Measurements from ENCODE around the gene KLF16. TPM values are rescaled to one million over a fixed set of nuclear protein-coding genes. Genes with fewer than 3 reads are reported as not detected.

The KLF16 gene
- total and polyA plus RNA-seq, 9 of the 15 experiments (the other 6 are each of a cell fraction or from before 2014, with no cell fraction given): 0.04 to 60.4 (median 6.8) TPM

- no peak for TF ChIP-seq ZNF407 (IDR thresholded peaks at IDR 0.05; ENCODE audit: low read depth)
- TF ChIP-seq ETS2 (tag; IDR thresholded peaks at IDR 0.05; ENCODE audit: borderline replicate concordance, poor library complexity, severe bottlenecking): no peak
- no peak for TF ChIP-seq CBX5 (IDR thresholded peaks at IDR 0.05; ENCODE audit: borderline replicate concordance, low read depth)
- no peak for TF ChIP-seq FOXA1 (IDR thresholded peaks at IDR 0.05; ENCODE audit: borderline replicate concordance)
- no peak for TF ChIP-seq ZKSCAN3 (CRISPR knock-in tag; IDR thresholded peaks at IDR 0.05)
- peak; percentile 43 for TF ChIP-seq SMARCE1 (IDR thresholded peaks at IDR 0.05)
- no peak for TF ChIP-seq ZFP91 (CRISPR knock-in tag; IDR thresholded peaks at IDR 0.05)
- TF ChIP-seq CREB5 (CRISPR knock-in tag; IDR thresholded peaks at IDR 0.05): no peak
- no peak for TF ChIP-seq ZFP36 (IDR thresholded peaks at IDR 0.05; ENCODE audit: low read depth, low read length, partially characterized antibody)
- TF ChIP-seq SAFB2 (IDR thresholded peaks at IDR 0.05; ENCODE audit: borderline replicate concordance, low read depth, low read length, severe bottlenecking): no peak
- no peak for TF ChIP-seq ZNF311 (CRISPR knock-in tag; IDR thresholded peaks at IDR 0.05)
- no peak for TF ChIP-seq ZNF41 (CRISPR knock-in tag; conservative IDR thresholded peaks at IDR 0.05)
- no peak for TF ChIP-seq HMGN3 (IDR thresholded peaks at IDR 0.05; ENCODE audit: borderline replicate concordance, extremely low read depth, insufficient read length, low read depth, low read length)
- TF ChIP-seq NFIC (IDR thresholded peaks at IDR 0.05): peak; percentile 46
- no peak for TF ChIP-seq ZNF764 (CRISPR knock-in tag; IDR thresholded peaks at IDR 0.05; ENCODE audit: low read depth)
- no peak for TF ChIP-seq EP300 (IDR thresholded peaks at IDR 0.05; ENCODE audit: low read length)
- no peak for TF ChIP-seq TEAD2 (tag; IDR thresholded peaks at IDR 0.05)
- TF ChIP-seq HLTF (IDR thresholded peaks at IDR 0.05): peak; percentile 92
Observed at GRCh38 chr19:1825909-1826556, 37.3 kb downstream of the KLF16 start (continued).
